ENCODE measurements around the gene ZNF433. TPM values are rescaled to one million over a fixed set of nuclear protein-coding genes. Genes with fewer than 3 reads are reported as not detected.
"Not testable (repeated sequence)": the region's sequence is repeated elsewhere in the genome, so short reads cannot be mapped to it uniquely, and the experiment has no call there.

ZNF433 gene
- total RNA-seq (ENCODE audit: low replicate concordance): 8.2 and 8.3 TPM in 2 replicates

GRCh38 chr19:12035220-12036172 is at the start of gene ZNF433:
ZNF433 (minus strand) TSS chr19:12035679; CDS start chr19:12035539, 140 bp downstream.
- Mint-ChIP-seq H3K36me3 (peaks cover 40% of the 10 kb centered on the region), H3K9me3 (peaks cover 59% of the 10 kb centered on the region), H3K4me1 (peaks cover 7% of the 10 kb centered on the region), H3K4me3 (peak within 1 kb of the TSS; percentile 90), H3K27me3 (ENCODE audit: insufficient read depth, low read depth) (peaks cover 11% of the 10 kb centered on the region), H3K27ac (no peak within 1 kb of the TSS)
- Histone ChIP-seq H3K9me3 (ENCODE audit: low read depth) (no peaks in the 10 kb centered on the region), H3K4me1 (peaks cover 5% of the 10 kb centered on the region), H2AFZ (replicated peaks) (peak within 1 kb of the TSS; percentile 92), H3K36me3 (no peaks in the 10 kb centered on the region), H3K4me2 (peak within 1 kb of the TSS; percentile 74), H3K9ac (peak within 1 kb of the TSS; percentile 46), H3K27ac (peak within 1 kb of the TSS; percentile 42), H3K4me3 (peak within 1 kb of the TSS; percentile 61), H3F3A (ENCODE audit: low read depth) (peaks cover 7% of the 10 kb centered on the region), H4K20me1 (ENCODE audit: low read depth) (no peaks in the 10 kb centered on the region), H3K79me2 (ENCODE audit: low read depth) (peaks cover 8% of the 10 kb centered on the region), H3K27me3 (no peaks in the 10 kb centered on the region)
- DNase-seq (ENCODE audit: low spot score): peak; percentile 98
- TF ChIP-seq EZH2phosphoT487 (IDR thresholded peaks at IDR 0.05) (no peak), EZH2 (IDR thresholded peaks at IDR 0.05) (no peak), CTCF (IDR thresholded peaks at IDR 0.05) (no peak)

- peaks cover 18% of the 10 kb centered on the region for H3K9me3 ChIP-seq (ENCODE audit: low read depth)
Measured at GRCh38 chr19:12083336-12083735, 47.9 kb upstream of the ZNF433 start.

GRCh38 chr19:12077375-12077774 is 41.9 kb upstream of the ZNF433 start:
- Histone ChIP-seq H3K9ac (no peak overlapping the region), H3F3A (ENCODE audit: low read depth) (peaks cover 23% of the 10 kb centered on the region), H3K79me2 (ENCODE audit: low read depth) (no peaks in the 10 kb centered on the region), H3K4me1 (no peaks in the 10 kb centered on the region), H2AFZ (replicated peaks) (no peak overlapping the region), H3K27ac (no peak overlapping the region), H3K4me3 (peak overlapping the region; percentile 9), H3K4me2 (no peak overlapping the region), H3K36me3 (peaks cover 58% of the 10 kb centered on the region), H4K20me1 (ENCODE audit: low read depth) (no peaks in the 10 kb centered on the region), H3K27me3 (no peaks in the 10 kb centered on the region), H3K9me3 (ENCODE audit: low read depth) (peaks cover 72% of the 10 kb centered on the region)
- H3K27ac Mint-ChIP-seq: no peak overlapping the region
- peaks cover 50% of the 10 kb centered on the region for H3K36me3 Mint-ChIP-seq
- H3K4me1 Mint-ChIP-seq: no peaks in the 10 kb centered on the region
- no peak for TF ChIP-seq EZH2phosphoT487 (IDR thresholded peaks at IDR 0.05)
- DNase-seq (ENCODE audit: low spot score): no peak
- H3K9me3 Mint-ChIP-seq: peaks cover 78% of the 10 kb centered on the region
- no peak overlapping the region for H3K4me3 Mint-ChIP-seq
- H3K27me3 Mint-ChIP-seq (ENCODE audit: insufficient read depth, low read depth): peaks cover 5% of the 10 kb centered on the region

More at GRCh38 chr19:12083336-12083735, 47.9 kb upstream of the ZNF433 start:
- H3K36me3 Mint-ChIP-seq; H3K9ac ChIP-seq; H3K4me3 Mint-ChIP-seq; H3K4me1 ChIP-seq; H3F3A ChIP-seq (ENCODE audit: low read depth); H4K20me1 ChIP-seq (ENCODE audit: low read depth); H3K27ac ChIP-seq; H3K79me2 ChIP-seq (ENCODE audit: low read depth); H3K27me3 Mint-ChIP-seq (ENCODE audit: insufficient read depth, low read depth); DNase-seq (ENCODE audit: low spot score); H3K4me2 ChIP-seq; H3K4me3 ChIP-seq; H3K27ac Mint-ChIP-seq; H3K27me3 ChIP-seq; H2AFZ ChIP-seq (replicated peaks); H3K4me1 Mint-ChIP-seq: not testable (repeated sequence)
- peaks cover 10% of the 10 kb centered on the region for H3K36me3 ChIP-seq
- peaks cover 56% of the 10 kb centered on the region for H3K9me3 Mint-ChIP-seq

DNA sequence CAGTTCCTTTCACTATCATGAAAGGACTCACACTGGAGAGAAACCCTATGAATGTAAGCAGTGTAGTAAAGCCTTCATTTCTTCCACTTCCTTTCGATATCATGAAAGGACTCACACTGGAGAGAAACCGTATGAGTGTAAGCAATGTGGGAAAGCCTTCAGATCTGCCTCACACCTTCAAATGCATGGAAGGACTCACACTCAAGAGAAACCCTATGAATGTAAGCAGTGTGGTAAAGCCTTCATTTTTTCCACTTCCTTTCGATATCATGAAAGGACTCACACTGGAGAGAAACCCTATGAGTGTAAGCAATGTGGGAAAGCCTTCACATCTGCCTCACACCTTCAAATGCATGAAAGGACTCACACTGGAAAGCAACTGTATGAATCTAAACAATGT is 40.9 kb upstream of the ZNF433 start:
- H3K4me2 ChIP-seq; H3K4me3 Mint-ChIP-seq; H2AFZ ChIP-seq (replicated peaks); H3K27me3 ChIP-seq; H3K4me1 Mint-ChIP-seq; H3K79me2 ChIP-seq (ENCODE audit: low read depth); H3K27ac Mint-ChIP-seq; DNase-seq (ENCODE audit: low spot score); H3K9ac ChIP-seq; H3K27ac ChIP-seq; H3K27me3 Mint-ChIP-seq (ENCODE audit: insufficient read depth, low read depth); H3K4me1 ChIP-seq; H4K20me1 ChIP-seq (ENCODE audit: low read depth): not testable (repeated sequence)
- peaks cover 47% of the 10 kb centered on the region for H3K36me3 Mint-ChIP-seq
- peaks cover 61% of the 10 kb centered on the region for H3K36me3 ChIP-seq
- H3K9me3 Mint-ChIP-seq: peaks cover 76% of the 10 kb centered on the region
- peaks cover 23% of the 10 kb centered on the region for H3F3A ChIP-seq (ENCODE audit: low read depth)
- H3K4me3 ChIP-seq: peak overlapping the region; percentile 0
- peaks cover 77% of the 10 kb centered on the region for H3K9me3 ChIP-seq (ENCODE audit: low read depth)

All from neural progenitor cell (in vitro differentiated cells).